ENCODE data around the gene GPR108.

Gene GPR108

GRCh38 chr19:6691342-6691741 lies 46.0 kb downstream of the GPR108 start:
- Histone ChIP-seq H3K27ac (ENCODE audit: extremely low read depth, low read depth, low read length) (no peak overlapping the region), H3K4me3 (ENCODE audit: low read depth, low read length) (no peak overlapping the region), H3K9me3 (ENCODE audit: control insufficient read depth, insufficient read depth, low read depth, low read length) (no peaks in the 10 kb centered on the region), H3K4me1 (ENCODE audit: control insufficient read depth, insufficient read depth, low read length) (no peaks in the 10 kb centered on the region), H3K36me3 (ENCODE audit: control insufficient read depth in 2 of 2, insufficient read depth in 1 of 2, low read length in 2 of 2) (no peaks in the 10 kb centered on the region)
- ChIA-PET CTCF (interaction anchor here (0.6 kb wide), 1 partner anchor 12 kb away, joined by 4 read pairs; no protein-coding TSS in a partner anchor), POLR2A (no interaction called here)
- TF ChIP-seq ZNF571 (tag by site-specific recombination; IDR thresholded peaks at IDR 0.05) (no peak), AEBP2 (tag by site-specific recombination; IDR thresholded peaks at IDR 0.05; ENCODE audit: borderline replicate concordance) (no peak), ZNF623 (tag by site-specific recombination; IDR thresholded peaks at IDR 0.05) (peak; percentile 53)

- no peak for TF ChIP-seq ZNF426 (tag by site-specific recombination; IDR thresholded peaks at IDR 0.05)
- no peak for TF ChIP-seq ZNF350 (tag by site-specific recombination; IDR thresholded peaks at IDR 0.05)
- no peak for TF ChIP-seq ZXDB (tag by site-specific recombination; IDR thresholded peaks at IDR 0.05)
- no peak for TF ChIP-seq ZNF677 (tag by site-specific recombination; IDR thresholded peaks at IDR 0.05)
- no peak for TF ChIP-seq ZNF830 (tag by site-specific recombination; IDR thresholded peaks at IDR 0.05; ENCODE audit: low read depth)
- TF ChIP-seq ZNF776 (tag by site-specific recombination; IDR thresholded peaks at IDR 0.05; ENCODE audit: borderline replicate concordance), result no peak
- no peak for TF ChIP-seq ZNF16 (tag by site-specific recombination; IDR thresholded peaks at IDR 0.05; ENCODE audit: low read depth)
- TF ChIP-seq ZNF24 (tag by site-specific recombination; IDR thresholded peaks at IDR 0.05), result no peak
- no peak for TF ChIP-seq ZNF223 (tag by site-specific recombination; IDR thresholded peaks at IDR 0.05)
- TF ChIP-seq ZNF561 (tag by site-specific recombination; IDR thresholded peaks at IDR 0.05; ENCODE audit: borderline replicate concordance), result no peak
- no peak for TF ChIP-seq ZNF792 (tag by site-specific recombination; IDR thresholded peaks at IDR 0.05)
- TF ChIP-seq ZNF555 (tag by site-specific recombination; conservative IDR thresholded peaks at IDR 0.05), result no peak
- no peak for TF ChIP-seq ZNF398 (tag by site-specific recombination; IDR thresholded peaks at IDR 0.05)
- no peak for TF ChIP-seq ZNF624 (tag by site-specific recombination; IDR thresholded peaks at IDR 0.05)
- no peak for TF ChIP-seq MEIS1 (CRISPR knock-in tag; IDR thresholded peaks at IDR 0.05; ENCODE audit: borderline replicate concordance)
- POLR2A ChIA-PET, result no interaction called here
Observed at GRCh38 chr19:6690160-6690885, 47.1 kb downstream of the GPR108 start.

DNA sequence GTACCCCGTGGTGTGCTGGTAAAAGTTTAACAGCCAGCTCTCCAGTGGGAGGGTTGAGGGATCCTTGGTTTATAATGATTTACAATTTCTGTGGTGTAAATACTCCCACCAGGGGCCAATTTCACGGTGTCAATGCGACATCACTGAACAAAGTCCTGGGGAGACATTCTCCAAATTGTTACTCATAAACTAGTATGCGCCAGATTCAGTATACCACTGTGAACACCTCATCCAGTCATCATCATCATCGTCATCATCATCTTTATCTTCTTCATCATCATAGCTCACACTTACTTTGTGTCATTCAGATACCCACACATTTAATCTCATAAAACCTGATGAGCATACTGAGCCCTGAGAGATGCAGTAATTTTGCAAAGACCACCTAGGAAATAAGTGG lies 50.3 kb downstream of the GPR108 start:
- POLR2A ChIA-PET, result no interaction called here
- no peak overlapping the region for H3K27ac ChIP-seq (ENCODE audit: extremely low read depth, low read depth, low read length)
- CTCF ChIA-PET, result interaction anchor here (1.3 kb wide), 1 partner anchor 176 kb away, joined by 4 read pairs; no protein-coding TSS in a partner anchor

More at GRCh38 chr19:6690160-6690885, 47.1 kb downstream of the GPR108 start:
- CTCF ChIA-PET, result interaction anchor here (0.5 to 0.7 kb wide), 2 partner anchors 19 to 109 kb away, joined by 4 to 5 read pairs; no protein-coding TSS in a partner anchor
- Histone ChIP-seq H3K4me3 (ENCODE audit: low read depth, low read length) (no peak overlapping the region), H3K27ac (ENCODE audit: extremely low read depth, low read depth, low read length) (no peak overlapping the region), H3K36me3 (ENCODE audit: control insufficient read depth in 2 of 2, insufficient read depth in 1 of 2, low read length in 2 of 2) (no peaks in the 10 kb centered on the region), H3K9me3 (ENCODE audit: control insufficient read depth, insufficient read depth, low read depth, low read length) (no peaks in the 10 kb centered on the region), H3K4me1 (ENCODE audit: control insufficient read depth, insufficient read depth, low read length) (no peaks in the 10 kb centered on the region)

More for the DNA sequence above, 50.3 kb downstream of the GPR108 start:
- 0 out of 2 replicates have a peak, but pooled peaks have one; percentile 10 for TF ChIP-seq EGR2 (tag by site-specific recombination; IDR thresholded peaks at IDR 0.05; ENCODE audit: low read depth)
- peak; percentile 81 for TF ChIP-seq ZNF513 (tag by site-specific recombination; IDR thresholded peaks at IDR 0.05)
- TF ChIP-seq ZIC2 (tag by site-specific recombination; IDR thresholded peaks at IDR 0.05), result 0 out of 2 replicates have a peak, but pooled peaks have one; percentile 27
- no peak for TF ChIP-seq PATZ1 (tag by site-specific recombination; IDR thresholded peaks at IDR 0.05)
- peak; percentile 29 for TF ChIP-seq ZFHX2 (tag by site-specific recombination; conservative IDR thresholded peaks at IDR 0.05)
- no peak for TF ChIP-seq ZNF174 (tag by site-specific recombination; IDR thresholded peaks at IDR 0.05)
- H3K9me3 ChIP-seq (ENCODE audit: control insufficient read depth, insufficient read depth, low read depth, low read length), result no peaks in the 10 kb centered on the region
- no peaks in the 10 kb centered on the region for H3K36me3 ChIP-seq (ENCODE audit: control insufficient read depth in 2 of 2, insufficient read depth in 1 of 2, low read length in 2 of 2)
- H3K4me1 ChIP-seq (ENCODE audit: control insufficient read depth, insufficient read depth, low read length), result no peaks in the 10 kb centered on the region
- no peak overlapping the region for H3K4me3 ChIP-seq (ENCODE audit: low read depth, low read length)

All from HEK293 (cell line).